CD4-positive, alpha-beta T cell (primary cell): ENCODE results near the gene PARP12. TPM values are rescaled to one million over a fixed set of nuclear protein-coding genes. Genes with fewer than 3 reads are reported as not detected.

Experiments used
- ATAC-seq: fragments of 200-7000 bp; cut with Tn5 transposase; one replicate; pipeline ENCODE4 v1.10.0; 2022; ENCODE audit warnings: mild to moderate bottlenecking; ENCODE audit not compliant: poor library complexity
- CTCF ChIA-PET: fragments of 350-600 bp; sonication (Branson Sonifier 250); formaldehyde crosslinking; loops from one replicate; lab custom pipeline; 2021; ENCODE audit warnings: antibody characterized with exemption, inconsistent platforms; lab: Charles Lee
- POLR2A ChIA-PET: fragments of 350-600 bp; sonication (Branson Sonifier 250); formaldehyde crosslinking; loops from one replicate; lab custom pipeline; 2021; ENCODE audit warnings: antibody characterized with exemption, inconsistent platforms; lab: Charles Lee
- DNase-seq, 14 experiments: peaks; one replicate each; pipeline ENCODE4 v3.0.0-alpha.2; 2013 to 2020; ENCODE audit warnings: mixed read lengths in 2 of 14
- H3K27ac ChIP-seq, 2 donors: one replicate each; pipeline versions ENCODE4 v1.5.1 to v1.7.0; 2013; ENCODE audit warnings: low read length in 2 of 2, low read depth in 1 of 2, mild to moderate bottlenecking in 1 of 2
- H3K27me3 ChIP-seq, 2 experiments: 1 replicate in 1 of 2; 2 replicates in 1 of 2; pipeline versions ENCODE4 v1.6.1 to v1.7.0; 2013; ENCODE audit warnings: low read length in 2 of 2, control low read depth in 1 of 2, mild to moderate bottlenecking in 1 of 2, moderate library complexity in 1 of 2; ENCODE audit not compliant: insufficient read depth in 2 of 2, control insufficient read depth in 1 of 2
- H3K36me3 ChIP-seq: one replicate; pipeline ENCODE4 v1.6.1; 2013; ENCODE audit warnings: low read length, control low read depth; ENCODE audit not compliant: insufficient read depth
- H3K4me1 ChIP-seq: one replicate; pipeline ENCODE4 v1.6.1; 2013; ENCODE audit warnings: low read length, control low read depth; ENCODE audit not compliant: insufficient read depth
- H3K4me3 ChIP-seq: one replicate; pipeline ENCODE4 v1.5.1; 2013; ENCODE audit warnings: mild to moderate bottlenecking, low read length, moderate library complexity
- H3K9me3 ChIP-seq, 2 experiments: 1 replicate in 1 of 2; 2 replicates in 1 of 2; pipeline versions ENCODE4 v1.6.1 to v1.7.0; 2013; ENCODE audit warnings: low read length in 2 of 2, mild to moderate bottlenecking in 2 of 2, control low read depth in 1 of 2, moderate library complexity in 1 of 2; ENCODE audit not compliant: control insufficient read depth in 1 of 2, insufficient read depth in 1 of 2
- H3K27ac Mint-ChIP-seq: one replicate; pipeline ENCODE4 v1.8.0; 2020; ENCODE audit warnings: mixed read lengths
- H3K27me3 Mint-ChIP-seq: one replicate; pipeline ENCODE4 v1.8.0; 2021; ENCODE audit warnings: mixed read lengths
- H3K36me3 Mint-ChIP-seq: one replicate; pipeline ENCODE4 v1.8.0; 2021; ENCODE audit warnings: low read depth, mixed read lengths
- H3K4me1 Mint-ChIP-seq: one replicate; pipeline ENCODE4 v1.8.0; 2021; ENCODE audit warnings: low read depth, mixed read lengths
- H3K4me3 Mint-ChIP-seq: one replicate; pipeline ENCODE4 v1.8.0; 2020; ENCODE audit warnings: mild to moderate bottlenecking, mixed read lengths
- H3K9me3 Mint-ChIP-seq: one replicate; pipeline ENCODE4 v1.8.0; 2020; ENCODE audit warnings: mixed read lengths
- intact Hi-C, 2 experiments: fragments of 100-400 bp; cut with DNase I in 1 of 2; cut with micrococcal nuclease in 1 of 2; formaldehyde crosslinking; loops; one replicate each; pipeline versions ENCODE4 v1.15.1 to v1.9.0; 2023 to 2025; cut with DNase I, micrococcal nuclease
- total RNA-seq, 174 experiments: library from RNA in 2 of 174; stranded (reverse) in 2 of 174; gene quantifications; one replicate each; pipeline ENCODE4 v1.2.3 and lab custom pipeline; 2021 to 2026
- TF ChIP-seq, protein P1 (sequence below): fragments of 200-600 bp; IDR thresholded peaks from one replicate; pipeline ENCODE4 v1.8.0; 2022; ENCODE audit warnings: antibody characterized with exemption, mild to moderate bottlenecking

The PARP12 gene
- total RNA-seq, 2 experiments from 2014 or later, result 76.7 to 78.5 TPM

GRCh38 chr7:140061607-140061930 is 1.2 kb downstream of the PARP12 start:
- H3K27ac Mint-ChIP-seq, result peak overlapping the region; percentile 70
- Histone ChIP-seq H3K9me3 (peaks cover 0 to 4% of the 10 kb centered on the region in 2 experiments), H3K36me3 (peaks cover 13% of the 10 kb centered on the region), H3K4me1 (peaks cover 49% of the 10 kb centered on the region), H3K4me3 (peak overlapping the region; percentile 71), H3K27ac (peak overlapping the region; percentile 51 to 70), H3K27me3 (no peaks in the 10 kb centered on the region)
- TF ChIP-seq, protein P1, sequence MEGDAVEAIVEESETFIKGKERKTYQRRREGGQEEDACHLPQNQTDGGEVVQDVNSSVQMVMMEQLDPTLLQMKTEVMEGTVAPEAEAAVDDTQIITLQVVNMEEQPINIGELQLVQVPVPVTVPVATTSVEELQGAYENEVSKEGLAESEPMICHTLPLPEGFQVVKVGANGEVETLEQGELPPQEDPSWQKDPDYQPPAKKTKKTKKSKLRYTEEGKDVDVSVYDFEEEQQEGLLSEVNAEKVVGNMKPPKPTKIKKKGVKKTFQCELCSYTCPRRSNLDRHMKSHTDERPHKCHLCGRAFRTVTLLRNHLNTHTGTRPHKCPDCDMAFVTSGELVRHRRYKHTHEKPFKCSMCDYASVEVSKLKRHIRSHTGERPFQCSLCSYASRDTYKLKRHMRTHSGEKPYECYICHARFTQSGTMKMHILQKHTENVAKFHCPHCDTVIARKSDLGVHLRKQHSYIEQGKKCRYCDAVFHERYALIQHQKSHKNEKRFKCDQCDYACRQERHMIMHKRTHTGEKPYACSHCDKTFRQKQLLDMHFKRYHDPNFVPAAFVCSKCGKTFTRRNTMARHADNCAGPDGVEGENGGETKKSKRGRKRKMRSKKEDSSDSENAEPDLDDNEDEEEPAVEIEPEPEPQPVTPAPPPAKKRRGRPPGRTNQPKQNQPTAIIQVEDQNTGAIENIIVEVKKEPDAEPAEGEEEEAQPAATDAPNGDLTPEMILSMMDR, result no peak
- peak overlapping the region; percentile 85 for H3K4me3 Mint-ChIP-seq
- intact Hi-C loops, result loop anchor here (5.0 to 10.0 kb wide), 6 partner anchors 171 to 1491 kb away; partner anchors contain the start of genes AGK (in 1 of the 2), MKRN1 (in 1 of the 2) and SLC37A3 (in 1 of the 2)
- H3K27me3 Mint-ChIP-seq, result no peaks in the 10 kb centered on the region
- DNase-seq (no peak), ATAC-seq (no peak)
- H3K9me3 Mint-ChIP-seq, result peaks cover 4% of the 10 kb centered on the region
- H3K4me1 Mint-ChIP-seq, result peaks cover 63% of the 10 kb centered on the region
- H3K36me3 Mint-ChIP-seq, result peaks cover 33% of the 10 kb centered on the region
- CTCF ChIA-PET, result no interaction called here
- POLR2A ChIA-PET, result interaction anchor here (4.5 kb wide), 1 partner anchor 115 kb away, joined by 36 read pairs; the partner anchor contains the start of gene KDM7A

GRCh38 chr7:140060788-140061606 is 1.8 kb downstream of the PARP12 start:
- Mint-ChIP-seq H3K27ac (peak overlapping the region; percentile 70), H3K9me3 (no peaks in the 10 kb centered on the region), H3K4me1 (peaks cover 63% of the 10 kb centered on the region), H3K4me3 (peak overlapping the region; percentile 85), H3K27me3 (no peaks in the 10 kb centered on the region), H3K36me3 (peaks cover 31% of the 10 kb centered on the region)
- intact Hi-C loops, result loop anchor here (5.0 to 10.0 kb wide), 6 partner anchors 171 to 1491 kb away; partner anchors contain the start of genes AGK (in 1 of the 2), MKRN1 (in 1 of the 2) and SLC37A3 (in 1 of the 2)
- no peaks in the 10 kb centered on the region for H3K9me3 ChIP-seq
- ATAC-seq (no peak), DNase-seq (peak in 1 of 14 experiments; percentile 7)
- H3K36me3 ChIP-seq, result peaks cover 18% of the 10 kb centered on the region
- TF ChIP-seq, protein P1, result no peak
- ChIA-PET POLR2A (interaction anchor here (4.5 kb wide), 1 partner anchor 116 kb away, joined by 36 read pairs; the partner anchor contains the start of gene KDM7A), CTCF (interaction anchor here (1.3 kb wide), 1 partner anchor 415 kb away, joined by 3 read pairs; no protein-coding TSS in a partner anchor)
- peak overlapping the region; percentile 38 to 51 for H3K27ac ChIP-seq
- H3K4me1 ChIP-seq, result peaks cover 49% of the 10 kb centered on the region
- H3K27me3 ChIP-seq, result no peaks in the 10 kb centered on the region
- H3K4me3 ChIP-seq, result peak overlapping the region; percentile 71

GRCh38 chr7:140060243-140060630 is 2.5 kb downstream of the PARP12 start:
- Histone ChIP-seq H3K27me3 (no peaks in the 10 kb centered on the region), H3K36me3 (peaks cover 20% of the 10 kb centered on the region), H3K27ac (peak overlapping the region in 1 of 2 donors; percentile 40), H3K9me3 (no peaks in the 10 kb centered on the region), H3K4me1 (peaks cover 49% of the 10 kb centered on the region), H3K4me3 (no peak overlapping the region)
- CTCF ChIA-PET, result interaction anchor here (1.3 kb wide), 1 partner anchor 414 kb away, joined by 3 read pairs; no protein-coding TSS in a partner anchor
- Mint-ChIP-seq H3K4me3 (peak overlapping the region; percentile 85), H3K27ac (peak overlapping the region; percentile 70), H3K27me3 (no peaks in the 10 kb centered on the region), H3K4me1 (peaks cover 68% of the 10 kb centered on the region), H3K9me3 (no peaks in the 10 kb centered on the region), H3K36me3 (peaks cover 34% of the 10 kb centered on the region)
- POLR2A ChIA-PET, result interaction anchor here (1.1 to 4.5 kb wide), 2 partner anchors 116 to 418 kb away, joined by 3 to 36 read pairs; partner anchors contain the start of gene KDM7A
- TF ChIP-seq, protein P1, result no peak
- intact Hi-C loops, result loop anchor here (5.0 to 10.0 kb wide), 6 partner anchors 172 to 1492 kb away; partner anchors contain the start of genes AGK (in 1 of the 2), MKRN1 (in 1 of the 2) and SLC37A3 (in 1 of the 2)
- no peak for ATAC-seq
- DNase-seq, result no peak
